NCI-H1092 treated with DMSO at 0.1 percent for 48 hours (cell line): ENCODE measurements around the gene TAS2R46.
"Not testable (repeated sequence)": the region's sequence is repeated elsewhere in the genome, so short reads cannot be mapped to it uniquely, and the experiment has no call there.

Experiments
- DNase-seq: peaks from one replicate; lab custom pipeline; 2025; lab: John Stamatoyannopoulos, UW

TAS2R46 gene

DNA sequence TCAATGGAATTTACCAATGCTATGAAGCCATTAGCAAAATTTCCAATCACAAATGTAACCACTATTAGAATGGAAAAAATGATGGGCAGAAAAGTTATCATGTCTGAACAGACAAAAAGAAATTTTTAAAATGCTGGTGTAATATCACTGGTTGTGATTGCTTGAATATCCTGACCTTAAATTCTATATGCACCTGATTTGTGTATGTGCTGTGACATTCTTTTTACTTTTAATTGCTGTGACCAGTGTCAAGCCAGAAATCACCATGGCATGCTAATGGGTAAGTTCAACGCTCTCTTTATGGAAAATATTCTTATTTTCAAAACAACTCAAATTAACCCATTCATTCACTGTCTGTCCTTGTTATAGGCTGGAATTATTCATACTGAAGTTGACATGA lies at the start of gene TAS2R46:
TAS2R46 (minus strand) TSS at position 101 of the 400 bp plus-strand sequence; CDS start at position 101, 0 bp downstream.
- DNase-seq = not testable (repeated sequence)

- DNase-seq = not testable (repeated sequence)
Observed at GRCh38 chr12:11111213-11111612, 49.1 kb upstream of the TAS2R46 start.

- DNase-seq = no peak
Observed at GRCh38 chr12:11108862-11109261, 46.8 kb upstream of the TAS2R46 start.

- no peak for DNase-seq
Observed at GRCh38 chr12:11107719-11108118, 45.6 kb upstream of the TAS2R46 start.

GRCh38 chr12:11106288-11106687 lies 44.2 kb upstream of the TAS2R46 start:
- DNase-seq = no peak

DNA sequence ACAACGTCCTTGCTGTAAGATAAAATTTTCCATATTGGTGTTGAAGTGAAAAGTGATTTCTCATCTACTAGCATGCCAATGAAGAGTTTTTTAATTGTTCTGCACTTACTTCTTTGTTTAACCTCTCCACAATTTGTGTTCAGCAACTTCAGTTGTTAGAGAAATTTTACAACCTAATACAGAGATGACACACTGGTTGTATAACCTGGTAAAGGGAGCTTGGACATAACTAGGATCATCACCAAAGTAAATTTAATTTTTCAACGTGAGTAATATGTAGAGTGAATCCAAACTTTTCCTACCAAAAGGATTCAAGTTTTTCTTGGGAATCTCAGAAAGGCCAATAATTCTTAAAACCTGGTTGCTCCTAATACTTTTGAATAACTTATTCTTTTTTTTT lies 43.5 kb upstream of the TAS2R46 start:
- DNase-seq = no peak

GRCh38 chr12:11094910-11095309 lies 32.8 kb upstream of the TAS2R46 start:
- DNase-seq = not testable (repeated sequence)

DNA sequence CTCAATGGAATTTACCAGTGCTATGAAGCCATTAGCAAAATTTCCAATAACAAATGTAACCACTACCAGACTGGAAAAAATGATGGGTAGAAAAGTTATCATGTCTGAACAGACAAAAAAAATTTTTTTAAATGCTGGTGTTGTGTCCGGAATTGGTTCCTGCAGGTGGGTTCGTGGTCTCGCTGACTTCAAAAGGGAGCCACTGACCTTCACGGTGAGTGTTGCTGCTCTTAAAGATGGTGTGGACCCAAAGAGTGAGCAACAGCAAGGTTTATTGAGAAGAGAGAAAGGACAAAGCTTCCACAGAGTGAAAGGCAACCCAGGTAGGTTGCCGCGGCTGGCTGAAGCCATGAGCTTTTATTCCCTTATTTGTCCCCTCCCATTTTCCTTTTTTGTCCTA lies 30.0 kb upstream of the TAS2R46 start, which contains the start of gene TAS2R43:
TAS2R43 (minus strand) TSS at position 186 of the 400 bp plus-strand sequence; CDS start at position 102, 84 bp downstream.
- no peak for DNase-seq

GRCh38 chr12:11089246-11089645 lies 27.2 kb upstream of the TAS2R46 start:
- no peak for DNase-seq

- no peak for DNase-seq
Observed at GRCh38 chr12:11085419-11085818, 23.3 kb upstream of the TAS2R46 start.

DNA sequence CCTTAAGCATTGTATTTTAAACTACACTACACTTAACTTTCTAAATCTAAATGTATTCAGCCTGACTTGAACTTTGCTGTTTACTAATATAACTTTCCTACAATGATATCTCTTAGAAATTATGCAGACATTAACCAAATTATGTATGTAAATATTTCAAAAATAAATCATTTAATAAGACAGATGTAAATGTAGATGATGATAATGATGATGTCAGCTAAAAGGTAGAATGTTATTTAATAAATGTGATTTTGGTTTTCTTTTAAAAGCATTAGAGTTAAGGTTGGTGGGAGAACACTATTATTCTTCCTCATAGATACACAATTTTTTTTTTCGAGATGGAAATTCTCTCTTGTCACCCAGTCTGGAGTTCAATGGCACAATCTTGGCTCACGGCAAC lies 19.9 kb upstream of the TAS2R46 start:
- DNase-seq = no peak

GRCh38 chr12:11078246-11078645 lies 16.2 kb upstream of the TAS2R46 start:
- no peak for DNase-seq

- DNase-seq = no peak
Observed at GRCh38 chr12:11075642-11076041, 13.5 kb upstream of the TAS2R46 start.

GRCh38 chr12:11071414-11071813 lies 9.3 kb upstream of the TAS2R46 start:
- DNase-seq = no peak

DNA sequence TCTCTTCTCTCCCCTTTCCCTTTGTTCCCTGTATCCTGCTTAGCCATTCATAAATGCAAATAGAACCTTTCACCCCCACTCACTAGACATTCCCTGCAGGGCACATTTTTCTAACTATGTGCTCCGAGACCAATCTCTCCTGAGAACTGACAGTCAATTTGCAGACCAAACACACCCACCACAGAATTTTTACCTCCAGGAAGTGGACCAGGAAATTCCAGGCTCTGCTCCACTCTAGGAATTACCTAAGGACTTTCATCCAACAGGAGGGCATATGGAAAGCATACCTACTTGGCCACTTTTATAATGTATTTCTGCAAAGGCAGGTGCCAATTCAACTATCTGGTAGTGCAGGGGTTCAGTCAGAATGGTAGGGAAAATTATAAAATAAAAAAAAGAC lies 8.9 kb upstream of the TAS2R46 start:
- DNase-seq = no peak

- DNase-seq = no peak
Observed at GRCh38 chr12:11069854-11070365, 7.8 kb upstream of the TAS2R46 start.

- DNase-seq = no peak
Observed at GRCh38 chr12:11067514-11067913, 5.4 kb upstream of the TAS2R46 start.

GRCh38 chr12:11059784-11060183 lies 2.3 kb downstream of the TAS2R46 start:
- no peak for DNase-seq

- DNase-seq = no peak
Observed at GRCh38 chr12:11059041-11059440, 3.1 kb downstream of the TAS2R46 start.

GRCh38 chr12:11055306-11055705 lies 6.8 kb downstream of the TAS2R46 start:
- DNase-seq = no peak

- DNase-seq = not testable (repeated sequence)
Observed at GRCh38 chr12:11049806-11050531, 12.1 kb downstream of the TAS2R46 start.

GRCh38 chr12:11041366-11041765 lies 20.7 kb downstream of the TAS2R46 start:
- not testable (repeated sequence) for DNase-seq

- no peak for DNase-seq
Observed at GRCh38 chr12:11040162-11040561, 21.9 kb downstream of the TAS2R46 start.

GRCh38 chr12:11039171-11039570 lies 22.9 kb downstream of the TAS2R46 start:
- DNase-seq = no peak
